SK-N-SH (cell line): ENCODE data around the gene ARHGEF39. TPM values are rescaled to one million over a fixed set of nuclear protein-coding genes. Genes with fewer than 3 reads are reported as not detected.
"Not testable (repeated sequence)": the region's sequence is repeated elsewhere in the genome, so short reads cannot be mapped to it uniquely, and the experiment has no call there.

ENCODE experiments used
- CTCF ChIA-PET: fragments of 300-600, 350-600 bp; formaldehyde crosslinking; extraction: SDS; loops from one replicate; lab custom pipeline; 2021; lab: Yijun Ruan, JAX
- POLR2A ChIA-PET: fragments of 350-600 bp; sonication (Branson Sonifier 250); formaldehyde crosslinking; extraction: SDS; loops from one replicate; lab custom pipeline; 2020; ENCODE audit warnings: antibody characterized with exemption, inconsistent platforms; lab: Yijun Ruan, JAX
- DNase-seq: peaks from one replicate; pipeline ENCODE4 v3.0.0; 2012
- H2AFZ ChIP-seq: fragments of 200-600 bp; sonication (generic); 2 replicates; pipeline ENCODE4 v1.8.1; 2016; ENCODE audit warnings: antibody characterized with exemption, mild to moderate bottlenecking, low read depth
- H3F3A ChIP-seq: fragments of 200-600 bp; sonication (generic); replicated peaks from 2 replicates; pipeline ENCODE3; 2016; ENCODE audit warnings: antibody characterized with exemption, mild to moderate bottlenecking; ENCODE audit not compliant: insufficient read depth
- H3K27ac ChIP-seq, 2 experiments: fragments of 200-500 bp in 1 of 2; fragments of 200-600 bp in 1 of 2; sonication (Bioruptor generic) in 1 of 2; sonication (generic), shearing (Covaris generic) in 1 of 2; 2 replicates each; pipeline versions ENCODE4 v1.5.1 to v1.6.1; 2014 to 2016; ENCODE audit warnings: low read depth in 2 of 2, inconsistent platforms in 1 of 2, low read length in 1 of 2, mild to moderate bottlenecking in 1 of 2, mixed read lengths in 1 of 2
- H3K27me3 ChIP-seq: fragments of 200-600 bp; sonication (generic), shearing (Covaris generic); 2 replicates; pipeline ENCODE4 v1.6.1; 2016; ENCODE audit warnings: mixed run types; ENCODE audit not compliant: insufficient read depth
- H3K36me3 ChIP-seq, 2 experiments: fragments of 200-500 bp in 1 of 2; fragments of 200-600 bp in 1 of 2; sonication (Bioruptor generic) in 1 of 2; sonication (generic) in 1 of 2; replicated peaks in 1 of 2; 2 replicates each; pipeline versions ENCODE3 to v1.5.1; 2014 to 2016; ENCODE audit warnings: low read length in 1 of 2, mild to moderate bottlenecking in 1 of 2; ENCODE audit not compliant: insufficient read depth in 2 of 2, control insufficient read depth in 1 of 2
- H3K4me1 ChIP-seq, 2 experiments: fragments of 200-500 bp in 1 of 2; fragments of 200-600 bp in 1 of 2; sonication (Bioruptor generic) in 1 of 2; sonication (generic), shearing (Covaris generic) in 1 of 2; 2 replicates each; pipeline versions ENCODE4 v1.5.1 to v1.6.1; 2014 to 2016; ENCODE audit warnings: low read depth in 1 of 2, low read length in 1 of 2, mixed run types in 1 of 2; ENCODE audit not compliant: insufficient read depth in 2 of 2, control insufficient read depth in 1 of 2
- H3K4me2 ChIP-seq: fragments of 200-600 bp; sonication (generic), shearing (Covaris generic); 2 replicates; pipeline ENCODE4 v1.6.1; 2017; ENCODE audit warnings: mixed run types
- H3K4me3 ChIP-seq, 2 experiments: fragments of 200-500 bp in 1 of 2; fragments of 200-600 bp in 1 of 2; sonication (Bioruptor generic) in 1 of 2; sonication (generic), shearing (Covaris generic) in 1 of 2; 2 replicates each; pipeline versions ENCODE4 v1.5.1 to v1.8.1; 2014 to 2016; ENCODE audit warnings: low read depth in 2 of 2, inconsistent platforms in 1 of 2, low read length in 1 of 2, mild to moderate bottlenecking in 1 of 2, mixed read lengths in 1 of 2, moderate library complexity in 1 of 2
- H3K79me2 ChIP-seq: fragments of 200-600 bp; sonication (generic); 2 replicates; pipeline ENCODE4 v1.8.1; 2017; ENCODE audit warnings: mild to moderate bottlenecking; ENCODE audit not compliant: insufficient read depth
- H3K9ac ChIP-seq: fragments of 200-600 bp; sonication (generic); 2 replicates; pipeline ENCODE4 v1.6.1; 2017; ENCODE audit warnings: mixed run types
- H3K9me2 ChIP-seq: fragments of 200-600 bp; sonication (generic); 2 replicates; pipeline ENCODE4 v1.6.1; 2017; ENCODE audit warnings: mixed run types
- H3K9me3 ChIP-seq: fragments of 200-600 bp; sonication (generic); 2 replicates; pipeline ENCODE4 v1.6.1; 2017; ENCODE audit warnings: mixed run types, mild to moderate bottlenecking, moderate library complexity
- H4K20me1 ChIP-seq: fragments of 200-600 bp; sonication (generic); 2 replicates; pipeline ENCODE4 v1.6.1; 2017; ENCODE audit warnings: mild to moderate bottlenecking, mixed run types; ENCODE audit not compliant: insufficient read depth
- CTCF ChIP-seq: fragments of 200-600 bp; sonication (generic); IDR thresholded peaks from 2 replicates; pipeline ENCODE4 v1.6.1; 2017; ENCODE audit warnings: antibody characterized with exemption, mild to moderate bottlenecking, moderate library complexity
- FOSL2 ChIP-seq: IDR thresholded peaks from 2 replicates; pipeline ENCODE4 v1.4.0; 2012; ENCODE audit warnings: low read depth, mild to moderate bottlenecking, moderate library complexity, borderline replicate concordance
- FOXJ3 ChIP-seq: sonication (generic); formaldehyde crosslinking; IDR thresholded peaks from 2 replicates; pipeline ENCODE4 v1.5.1; 2020; ENCODE audit warnings: mild to moderate bottlenecking, missing genetic modification reagents
- JUND ChIP-seq: IDR thresholded peaks from 2 replicates; pipeline ENCODE4 v1.4.0; 2012
- MXI1 ChIP-seq: IDR thresholded peaks from 2 replicates; pipeline ENCODE4 v1.6.1; 2012; ENCODE audit warnings: mild to moderate bottlenecking, low read depth, low read length, improper control_type of control experiment
- NFIC ChIP-seq: IDR thresholded peaks from 2 replicates; pipeline ENCODE4 v1.4.0; 2012; ENCODE audit warnings: borderline replicate concordance
- NRF1 ChIP-seq: IDR thresholded peaks from 2 replicates; pipeline ENCODE4 v1.6.1; 2012; ENCODE audit warnings: low read depth, mild to moderate bottlenecking, low read length
- RCOR1 ChIP-seq: fragments of 150-350 bp; IDR thresholded peaks from 2 replicates; pipeline ENCODE4 v1.6.1; 2017; ENCODE audit warnings: antibody characterized with exemption, low read length
- REST ChIP-seq: IDR thresholded peaks from 2 replicates; pipeline ENCODE4 v1.6.1; 2012; ENCODE audit warnings: mild to moderate bottlenecking, low read depth, low read length, moderate library complexity
- TCF12 ChIP-seq: IDR thresholded peaks from 2 replicates; pipeline ENCODE4 v1.4.0; 2012
- WGBS: methylation state at CpG from one replicate; pipeline ENCODE4 v1.1.6; 2017; ENCODE audit warnings: low lambda C conversion rate; 5-methylcytosine and 5-hydroxymethylcytosine counted together
- polyA plus RNA-seq, 3 experiments: library from polyadenylated mRNA; depleted of rRNA; stranded (reverse); fragments of >200 nt; gene quantifications; 2 replicates each; pipeline ENCODE4 v1.2.3, GENCODE V29; 2012

The ARHGEF39 gene
- polyA plus RNA-seq, 1 of the 3 experiments (the other 2 are of a cell fraction), result 4.9 TPM

GRCh38 chr9:35639631-35640030 lies 25.4 kb downstream of the ARHGEF39 start:
- Histone ChIP-seq H3K9me3 (no peaks in the 10 kb centered on the region), H3K27ac (no peak overlapping the region), H3F3A (no peaks in the 10 kb centered on the region)
- TF ChIP-seq TCF12 (no peak), JUND (no peak), CTCF (no peak), RCOR1 (no peak), REST (no peak), FOXJ3 (CRISPR knock-in tag) (no peak), FOSL2 (no peak), MXI1 (no peak), NRF1 (no peak), NFIC (no peak)
- TF ChIP-seq, all 33 proteins: peak for 0
- Histone ChIP-seq H3K9ac (no peak overlapping the region), H3K4me2 (no peak overlapping the region), H3K27me3 (no peaks in the 10 kb centered on the region), H3K9me2 (no peaks in the 10 kb centered on the region), H3K36me3 (no peaks in the 10 kb centered on the region), H4K20me1 (no peaks in the 10 kb centered on the region), H3K4me1 (no peaks in the 10 kb centered on the region), H3K4me3 (no peak overlapping the region), H3K79me2 (no peaks in the 10 kb centered on the region), H2AFZ (no peak overlapping the region)
- ChIA-PET CTCF (interaction anchor here (1.5 kb wide), 1 partner anchor 28 kb away, joined by 5 read pairs; no protein-coding TSS in a partner anchor), POLR2A (no interaction called here)
- WGBS, result 76% methylated on average over 1 of the region's 1 CpG
- DNase-seq, result no peak

GRCh38 chr9:35639225-35639624 lies 25.8 kb downstream of the ARHGEF39 start:
- POLR2A ChIA-PET, H2AFZ ChIP-seq, H3K27me3 ChIP-seq, H3K4me1 ChIP-seq, H3K9me3 ChIP-seq, H4K20me1 ChIP-seq, DNase-seq, H3K36me3 ChIP-seq, H3K4me2 ChIP-seq, H3F3A ChIP-seq, H3K27ac ChIP-seq, H3K79me2 ChIP-seq, H3K9ac ChIP-seq, H3K4me3 ChIP-seq, H3K9me2 ChIP-seq: not testable (repeated sequence)
- WGBS, result 100% methylated on average over 1 of the region's 1 CpG
- CTCF ChIA-PET, result interaction anchor here (1.5 kb wide), 1 partner anchor 28 kb away, joined by 5 read pairs; no protein-coding TSS in a partner anchor

GRCh38 chr9:35638751-35639150 lies 26.2 kb downstream of the ARHGEF39 start:
- H3K27ac ChIP-seq, POLR2A ChIA-PET, CTCF ChIA-PET: not testable (repeated sequence)

DNA sequence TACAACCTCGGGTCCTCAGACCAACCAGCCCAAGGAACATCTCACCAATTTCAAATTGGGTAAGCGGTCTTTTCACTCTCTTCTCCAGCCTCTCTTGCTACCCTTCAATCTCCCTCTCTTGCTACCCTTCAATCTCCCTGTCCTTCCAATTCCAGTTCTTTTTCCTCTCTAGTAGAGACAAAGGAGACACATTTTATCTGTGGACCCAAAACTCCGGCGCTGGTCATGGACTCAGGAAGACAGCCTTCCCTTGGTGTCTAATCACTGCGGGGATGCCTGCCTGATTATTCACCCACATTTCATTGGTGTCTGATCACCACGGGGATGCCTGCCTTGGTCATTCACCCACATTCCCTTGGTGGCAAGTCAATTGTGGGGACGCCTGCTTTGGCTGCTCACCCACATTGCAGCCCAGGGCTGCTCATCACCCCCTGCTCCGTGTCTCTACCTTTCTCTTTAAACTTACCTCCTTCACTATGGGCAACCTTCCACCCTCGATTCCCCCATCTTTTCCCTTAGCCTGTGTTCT lies 27.5 kb downstream of the ARHGEF39 start:
- DNase-seq, H3F3A ChIP-seq, H3K36me3 ChIP-seq, H3K9me2 ChIP-seq, H4K20me1 ChIP-seq, H3K4me2 ChIP-seq, H2AFZ ChIP-seq, H3K4me3 ChIP-seq, POLR2A ChIA-PET, H3K9me3 ChIP-seq, H3K4me1 ChIP-seq, CTCF ChIA-PET, H3K27me3 ChIP-seq, H3K79me2 ChIP-seq, H3K9ac ChIP-seq, H3K27ac ChIP-seq: not testable (repeated sequence)
- 63% methylated on average over 9 of the region's 9 CpGs for WGBS

More at GRCh38 chr9:35638751-35639150, 26.2 kb downstream of the ARHGEF39 start:
- H3K4me1 ChIP-seq, H3K79me2 ChIP-seq, H4K20me1 ChIP-seq, H3K4me3 ChIP-seq, DNase-seq, H3K9ac ChIP-seq, H3K9me3 ChIP-seq, H2AFZ ChIP-seq, H3K36me3 ChIP-seq, H3K4me2 ChIP-seq, H3K9me2 ChIP-seq, H3K27me3 ChIP-seq, H3F3A ChIP-seq: not testable (repeated sequence)
- 86% methylated on average over 6 of the region's 8 CpGs for WGBS
